GM18526 (cell line): ENCODE data around the gene ELP4.

Source experiments
- POLR2A ChIP-seq: IDR thresholded peaks from 3 replicates; pipeline ENCODE4 v1.6.1; 2011; ENCODE audit not compliant: insufficient read length; ENCODE audit errors: extremely low read depth

The ELP4 gene

DNA sequence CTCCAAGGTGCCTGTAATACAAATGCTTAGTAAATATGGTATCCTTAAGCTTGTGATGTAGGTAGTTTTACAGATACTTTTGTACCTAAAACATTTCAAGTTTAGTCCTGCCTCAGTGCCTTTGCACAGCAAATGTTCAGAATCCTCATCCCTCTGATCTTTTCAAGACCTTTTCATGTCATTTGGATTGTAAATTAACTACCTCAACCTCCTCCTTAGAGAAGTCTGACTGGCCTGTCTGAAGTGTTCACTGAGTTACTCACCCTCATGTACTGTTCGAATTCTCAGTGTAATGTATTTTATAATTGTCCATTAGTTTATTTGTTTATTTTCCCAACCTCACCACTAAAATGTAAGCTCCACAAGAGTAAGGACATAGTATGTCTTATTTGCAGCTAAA is 147.5 kb downstream of the ELP4 start:
- no peak for TF ChIP-seq POLR2A

DNA sequence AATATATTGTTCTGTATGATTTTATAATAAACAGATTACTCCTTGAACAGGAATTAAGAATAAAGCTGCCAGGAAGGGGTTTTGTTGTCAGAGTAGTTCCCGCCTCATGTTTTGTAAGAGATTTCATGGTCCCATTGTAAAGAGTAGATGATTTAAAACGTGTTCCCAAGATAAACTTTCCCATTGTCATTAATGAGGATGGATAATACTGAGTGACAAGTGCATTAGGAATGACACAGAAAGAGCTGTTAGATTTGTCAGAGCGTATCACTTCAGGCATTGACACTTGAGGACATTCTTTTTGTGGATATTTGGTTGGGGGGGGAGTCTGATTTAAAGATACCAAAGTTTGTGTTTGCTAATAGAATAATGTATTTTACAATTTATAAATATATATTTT is 154.6 kb downstream of the ELP4 start:
- TF ChIP-seq POLR2A, result no peak

DNA sequence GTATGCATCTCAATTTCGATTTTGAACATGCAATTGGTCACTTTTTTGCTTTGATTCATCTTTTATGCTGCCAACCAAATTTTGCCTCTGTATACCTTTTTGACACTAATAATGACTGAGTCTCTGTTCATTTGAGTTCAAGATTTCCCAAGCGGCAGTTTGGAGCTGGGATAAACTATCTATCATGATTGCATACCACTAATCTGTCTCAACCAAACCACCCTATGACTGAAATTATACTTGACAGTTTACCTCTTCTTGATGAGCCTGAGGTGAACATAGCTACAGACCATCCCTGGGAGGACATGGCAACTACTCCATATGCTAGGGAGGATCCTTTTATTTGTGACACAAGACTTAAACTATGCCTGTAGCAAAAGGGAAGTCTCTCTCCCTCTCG is 155.4 kb downstream of the ELP4 start:
- TF ChIP-seq POLR2A, result no peak

DNA sequence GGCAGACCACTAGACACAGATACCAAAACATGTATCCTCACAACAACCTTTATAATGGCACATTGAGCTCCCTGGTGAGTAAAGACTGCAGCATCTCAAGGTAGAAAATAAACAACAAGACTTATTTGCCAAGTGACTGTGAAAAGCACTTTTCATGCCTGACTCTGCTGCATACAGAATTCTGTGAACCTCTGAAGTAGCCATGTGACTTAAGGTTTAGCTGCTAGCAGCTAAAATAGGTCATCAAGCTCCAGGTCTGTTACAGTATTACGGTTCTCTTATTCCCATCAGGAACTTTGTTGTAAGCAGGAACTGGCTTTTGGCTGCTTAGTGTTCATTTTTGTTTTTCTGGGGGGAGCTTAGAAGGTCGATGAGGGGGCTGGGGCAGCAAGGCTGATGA is 162.1 kb downstream of the ELP4 start:
- no peak for TF ChIP-seq POLR2A

DNA sequence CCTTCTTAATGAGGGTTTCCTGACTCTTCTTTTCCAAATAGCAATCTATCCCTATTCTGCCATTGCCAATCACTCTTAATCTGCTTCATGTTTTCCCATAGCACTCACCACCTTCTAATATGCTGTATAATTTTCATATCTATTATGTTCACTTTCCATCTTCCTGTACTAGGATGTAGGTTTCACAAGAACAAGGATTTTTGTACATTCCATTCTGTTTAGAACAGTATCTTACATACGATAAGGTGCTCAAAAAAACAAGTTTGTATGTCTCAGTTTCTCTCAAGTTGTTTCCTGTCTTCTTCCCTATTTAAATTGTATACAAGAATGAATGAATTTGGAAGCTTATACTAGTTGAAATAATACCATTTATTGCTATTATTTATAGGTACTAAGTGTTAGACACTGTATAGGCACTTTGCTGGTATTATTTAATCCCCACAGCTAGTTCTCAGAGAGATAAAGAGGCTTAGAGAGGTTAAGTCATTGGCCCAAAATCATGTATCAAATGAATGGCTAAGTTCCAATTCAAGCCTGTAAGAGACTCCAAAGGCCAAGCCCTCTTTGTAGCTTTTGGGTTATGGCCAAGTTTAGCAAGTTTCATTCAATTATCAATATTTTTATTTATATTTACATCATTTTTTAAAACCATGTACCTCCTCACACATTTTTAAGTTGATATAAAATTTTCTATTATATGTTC is 166.9 kb downstream of the ELP4 start:
- TF ChIP-seq POLR2A, result no peak

DNA sequence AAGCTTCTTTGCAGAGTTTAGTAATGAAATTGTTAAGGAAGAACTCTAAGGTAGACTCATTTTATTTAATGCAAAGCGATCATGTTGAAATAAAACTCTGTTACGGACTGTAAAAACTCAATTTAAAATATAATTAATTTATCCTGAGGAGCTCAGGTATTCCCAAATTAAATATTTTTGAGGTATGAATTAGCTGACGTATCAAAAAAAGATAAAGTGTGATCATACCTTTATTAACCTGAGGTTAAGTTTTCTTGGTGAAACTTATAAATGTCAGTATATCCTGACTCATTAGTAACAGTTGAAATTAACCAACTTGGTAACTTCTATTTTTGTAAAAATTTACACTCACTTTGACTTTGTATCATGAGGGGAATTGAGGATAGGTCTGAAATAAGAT is 171.2 kb downstream of the ELP4 start:
- no peak for TF ChIP-seq POLR2A

DNA sequence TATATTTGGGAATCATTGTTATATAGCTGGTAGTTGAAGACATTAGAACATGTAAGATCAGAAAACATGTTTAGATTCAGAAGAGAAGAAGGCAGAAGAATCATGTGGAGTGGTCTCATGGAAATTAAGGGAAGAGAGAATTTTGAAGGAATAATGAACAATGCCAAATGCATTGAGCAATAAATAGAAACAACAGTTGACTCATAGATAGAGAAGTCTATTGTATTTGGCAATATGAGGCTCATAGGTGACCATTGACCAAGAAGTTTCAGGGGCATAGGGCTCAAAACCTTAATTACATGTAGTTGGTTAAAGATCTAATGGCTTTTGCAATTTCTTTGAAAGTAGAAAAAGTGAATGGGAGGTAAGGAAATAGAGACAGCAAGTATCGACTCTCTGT is 177.7 kb downstream of the ELP4 start:
- TF ChIP-seq POLR2A, result no peak

DNA sequence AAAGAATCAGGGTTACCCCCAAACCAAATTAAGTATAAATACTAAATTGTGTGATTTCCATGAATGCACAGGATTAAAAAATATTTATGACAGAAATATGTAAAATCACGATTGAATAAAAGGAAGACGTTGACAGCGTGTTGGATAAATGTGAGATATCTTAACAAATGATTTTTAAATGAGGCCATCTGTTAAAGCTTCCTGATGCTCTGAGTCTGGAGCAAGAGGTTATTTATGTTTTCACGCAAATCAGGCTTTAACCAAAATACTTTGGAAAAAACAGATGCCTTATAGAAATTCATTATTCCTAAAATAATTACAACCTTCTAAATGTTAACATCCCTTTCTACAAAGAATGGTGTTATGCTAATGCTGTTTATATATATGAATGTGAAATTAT is 178.3 kb downstream of the ELP4 start:
- TF ChIP-seq POLR2A, result no peak

DNA sequence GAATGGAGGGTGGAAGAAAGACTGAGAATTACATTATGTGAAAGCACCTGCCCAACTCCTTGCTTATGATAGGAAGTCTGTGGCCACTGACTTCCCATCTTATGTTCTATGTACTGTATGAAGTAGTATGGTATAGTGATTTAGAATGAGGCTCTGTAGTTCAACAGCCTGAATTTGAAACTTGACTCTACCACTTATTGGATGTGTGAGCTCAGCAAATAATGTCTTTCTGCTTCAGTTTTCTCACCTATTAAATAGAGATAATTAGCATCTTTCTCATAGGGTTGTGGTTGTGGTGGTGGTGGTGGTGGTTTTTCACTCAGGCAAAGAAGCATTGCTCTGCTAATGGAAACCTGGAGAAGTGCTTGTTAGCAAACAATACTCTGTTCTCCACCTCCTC is 180.0 kb downstream of the ELP4 start:
- no peak for TF ChIP-seq POLR2A

DNA sequence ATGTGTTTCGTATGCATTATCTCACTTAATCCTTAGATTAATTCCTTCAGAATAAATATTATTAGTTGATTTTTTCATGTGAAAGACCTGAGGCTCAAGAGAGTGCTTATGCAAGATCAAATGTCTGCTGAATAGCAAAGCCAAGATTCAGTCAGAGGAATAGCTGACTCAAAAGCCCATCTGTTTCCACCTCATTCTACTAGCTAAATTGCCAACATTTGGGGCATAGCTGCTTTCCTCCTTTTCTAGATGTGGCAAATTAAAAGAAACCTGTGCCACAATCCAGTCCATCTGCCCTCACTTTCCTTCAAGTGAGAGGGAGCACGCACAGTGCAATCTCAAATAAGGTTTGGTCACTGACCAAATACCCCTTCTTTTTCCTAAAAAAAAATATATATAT is 180.5 kb downstream of the ELP4 start:
- TF ChIP-seq POLR2A, result no peak

DNA sequence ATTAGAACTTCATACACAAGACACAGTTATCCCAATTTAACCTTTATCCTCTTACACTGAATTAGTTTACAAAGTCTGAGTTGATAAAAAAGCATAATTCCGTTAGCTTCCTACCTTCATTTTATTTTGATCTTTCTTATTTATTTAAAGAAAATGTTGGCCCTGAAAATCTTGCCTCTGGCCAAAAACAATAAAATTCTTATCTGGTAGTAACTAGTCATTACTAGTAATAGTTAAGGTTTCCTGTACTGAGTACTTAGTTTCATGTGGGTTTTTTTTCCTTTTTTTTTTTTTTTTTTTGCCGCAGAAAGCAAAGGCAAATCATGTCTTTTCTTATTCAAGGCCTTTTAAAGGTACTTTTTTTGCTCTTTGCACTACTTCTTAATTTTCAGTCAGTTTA is 180.9 kb downstream of the ELP4 start:
- no peak for TF ChIP-seq POLR2A

DNA sequence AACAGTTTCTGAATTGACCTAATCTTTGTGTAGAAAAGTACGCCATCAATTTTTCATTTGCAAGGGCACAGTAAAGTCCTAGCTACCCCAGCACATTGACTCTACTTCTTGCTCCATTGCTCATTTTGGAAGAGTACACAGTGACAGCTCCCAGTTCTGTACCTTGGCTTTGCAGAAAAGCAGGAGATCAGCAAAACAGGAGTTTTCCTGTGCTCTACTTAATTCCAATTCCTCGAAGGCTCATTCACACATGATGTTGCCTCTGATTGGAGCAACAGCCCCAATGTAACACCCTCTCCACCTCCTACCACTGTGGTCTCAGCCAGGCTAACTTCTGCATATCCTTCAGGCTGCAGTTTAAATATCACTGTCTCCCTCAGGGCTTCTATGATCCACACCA is 182.9 kb downstream of the ELP4 start:
- no peak for TF ChIP-seq POLR2A

DNA sequence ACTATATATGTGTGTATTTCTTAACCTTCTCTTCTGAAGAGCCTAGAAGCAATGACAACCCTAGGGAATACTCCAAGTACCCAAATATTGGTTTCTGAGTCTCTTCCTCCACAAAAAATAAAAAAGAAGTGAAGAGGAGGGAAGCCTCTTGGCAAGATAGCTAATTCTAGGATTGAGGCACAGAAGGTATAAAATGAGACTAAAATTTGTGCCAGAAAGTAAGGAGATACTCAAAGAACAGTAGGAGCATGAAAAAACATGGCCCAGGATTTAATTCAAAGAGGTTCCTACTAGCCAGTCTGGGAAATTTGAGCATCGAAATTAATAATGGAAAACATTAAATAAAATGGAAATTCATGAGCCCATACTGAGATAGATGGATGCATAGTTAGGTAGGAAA is 189.5 kb downstream of the ELP4 start:
- no peak for TF ChIP-seq POLR2A

DNA sequence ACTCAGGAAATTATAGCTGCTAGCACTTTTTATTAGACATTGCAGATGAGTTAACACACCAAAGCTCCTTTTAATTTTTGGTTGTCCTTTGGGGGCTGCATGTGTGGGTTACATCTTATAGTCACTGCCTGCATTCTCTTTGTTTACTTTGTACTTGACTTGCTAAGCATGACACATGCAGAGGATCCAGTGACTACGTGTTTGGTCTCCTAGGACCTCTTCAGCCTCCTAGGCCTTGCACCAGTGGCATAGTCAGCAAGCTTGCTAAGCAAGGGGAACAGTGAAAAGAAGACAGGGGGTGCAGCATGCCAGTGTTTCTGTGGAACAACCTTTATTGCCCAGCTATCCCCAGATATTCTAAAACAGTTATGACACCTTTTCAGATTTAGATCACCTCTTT is 193.4 kb downstream of the ELP4 start:
- no peak for TF ChIP-seq POLR2A

DNA sequence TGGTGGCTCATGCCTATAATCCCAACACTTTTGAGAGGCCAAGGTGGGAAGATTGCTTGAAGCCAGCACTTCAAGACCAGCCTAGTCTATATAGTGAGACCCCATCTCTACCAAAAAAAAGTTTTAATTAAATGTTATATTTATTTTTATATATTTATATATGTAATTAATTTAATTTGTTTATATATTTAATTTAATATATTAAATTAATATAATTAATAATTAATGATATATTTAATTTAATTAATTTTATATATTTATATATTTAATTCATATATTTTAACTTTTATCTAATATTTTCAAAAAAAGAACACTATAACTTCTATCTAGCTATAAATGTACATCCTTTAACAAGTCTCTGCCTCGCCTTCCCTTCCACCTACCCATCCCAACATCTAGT is 196.8 kb downstream of the ELP4 start:
- TF ChIP-seq POLR2A, result no peak

DNA sequence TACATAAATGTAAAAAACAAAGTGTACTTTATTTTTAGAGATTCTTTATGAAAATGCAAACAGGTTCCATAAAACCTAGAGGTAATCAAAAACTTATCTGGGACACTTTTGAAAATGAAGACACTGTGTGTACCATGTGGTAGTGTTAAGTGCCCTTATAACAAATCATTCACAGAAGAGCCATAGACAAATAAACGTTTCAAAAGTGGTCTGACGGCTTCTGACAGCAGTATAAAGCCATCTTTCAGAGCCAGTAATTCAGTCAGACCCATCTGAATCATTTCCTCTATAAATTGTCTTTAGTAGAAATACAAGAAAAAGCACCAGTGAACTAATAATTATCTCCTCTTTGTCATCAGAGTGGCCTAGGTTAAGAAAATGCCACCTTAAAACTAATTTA is 201.6 kb downstream of the ELP4 start:
- no peak for TF ChIP-seq POLR2A

DNA sequence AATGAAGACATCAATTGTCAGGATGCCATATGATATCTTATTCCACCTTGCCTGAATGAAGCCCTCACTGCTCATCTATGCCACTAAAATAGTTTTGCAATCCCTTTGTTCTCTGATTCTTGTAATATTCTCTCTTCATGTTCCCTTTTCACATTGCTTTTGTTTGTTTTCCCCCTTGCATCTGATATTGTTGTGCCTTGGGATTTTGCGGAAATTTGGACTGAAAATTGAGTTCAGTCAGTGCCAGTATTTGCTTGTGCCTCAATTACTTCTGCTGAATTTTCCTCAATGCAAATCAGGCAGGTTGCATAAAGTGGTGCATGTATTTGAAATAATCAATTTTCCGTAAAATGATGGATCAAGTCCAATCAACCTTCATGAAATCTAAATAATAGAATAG is 203.3 kb downstream of the ELP4 start:
- TF ChIP-seq POLR2A, result no peak

DNA sequence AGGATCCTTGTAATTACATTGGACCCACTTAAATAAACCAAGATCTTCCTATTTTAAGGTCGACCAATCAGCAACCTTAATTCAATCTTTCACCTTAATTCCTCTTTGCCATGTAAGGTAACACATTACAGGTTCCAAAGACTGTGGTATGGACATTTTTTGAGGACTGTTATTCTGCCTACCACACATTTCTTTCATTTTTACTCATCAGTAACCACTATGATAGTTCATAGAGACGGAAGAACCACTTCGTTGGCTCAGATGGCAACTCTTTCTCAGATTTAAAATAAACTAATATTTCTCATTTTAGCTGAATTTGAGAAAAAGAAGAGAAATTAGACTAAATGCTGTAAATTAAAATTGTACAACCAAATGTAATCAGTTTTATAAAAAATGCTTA is 205.3 kb downstream of the ELP4 start:
- no peak for TF ChIP-seq POLR2A
